AG04449 (cell line): ENCODE results near the gene GALC.

Experiments
- CTCF ChIA-PET: fragments of 350-600 bp; formaldehyde crosslinking; extraction: SDS; loops from one replicate; lab custom pipeline; 2021; ENCODE audit warnings: antibody characterized with exemption; lab: Yijun Ruan, JAX
- POLR2A ChIA-PET: fragments of 400-600, 350-600 bp; formaldehyde crosslinking; extraction: SDS; loops from one replicate; lab custom pipeline; 2020; ENCODE audit warnings: antibody characterized with exemption, inconsistent platforms; lab: Yijun Ruan, JAX
- DNase-seq: peaks from one replicate; pipeline ENCODE4 v3.0.0-alpha.2; 2010; ENCODE audit warnings: low read depth, low spot score
- H3K4me3 ChIP-seq: 2 replicates; pipeline ENCODE4 v1.5.1; 2011; ENCODE audit warnings: low read depth, mild to moderate bottlenecking, control low read depth, low read length
- CTCF ChIP-seq: IDR thresholded peaks from one replicate; pipeline ENCODE4 v1.5.1; 2011; ENCODE audit warnings: mild to moderate bottlenecking, moderate library complexity, low read length, control low read depth, inconsistent platforms; ENCODE audit not compliant: insufficient read depth; ENCODE audit errors: missing control alignments

GALC gene

GRCh38 chr14:87995500-87996290, 2.7 kb upstream of the GALC start:
- H3K4me3 ChIP-seq: no peak overlapping the region
- DNase-seq: no peak
- no peak for TF ChIP-seq CTCF
- POLR2A ChIA-PET: no interaction called here
- CTCF ChIA-PET: interaction anchor here (1.5 to 1.9 kb wide), 2 partner anchors 20 to 50 kb away, joined by 3 to 9 read pairs; no protein-coding TSS in a partner anchor

- POLR2A ChIA-PET: no interaction called here
- H3K4me3 ChIP-seq: no peak overlapping the region
- CTCF ChIA-PET: interaction anchor here (1.5 to 1.9 kb wide), 2 partner anchors 20 to 50 kb away, joined by 3 to 9 read pairs; no protein-coding TSS in a partner anchor
- TF ChIP-seq CTCF: no peak
- no peak for DNase-seq
These were observed 2.0 kb upstream of the GALC start for GRCh38 chr14:87994974-87995373.

- H3K4me3 ChIP-seq: peak overlapping the region; percentile 68
- no peak for TF ChIP-seq CTCF
- CTCF ChIA-PET: interaction anchor here (1.2 to 1.4 kb wide), 2 partner anchors 12 to 47 kb away, joined by 3 to 5 read pairs; partner anchors contain the start of gene GPR65
- POLR2A ChIA-PET: interaction anchor here (0.6 kb wide), 1 partner anchor 297 kb away, joined by 3 read pairs; no protein-coding TSS in a partner anchor
- no peak for DNase-seq
These were observed 650 bp downstream of the GALC start for GRCh38 chr14:87992346-87992717.

DNA sequence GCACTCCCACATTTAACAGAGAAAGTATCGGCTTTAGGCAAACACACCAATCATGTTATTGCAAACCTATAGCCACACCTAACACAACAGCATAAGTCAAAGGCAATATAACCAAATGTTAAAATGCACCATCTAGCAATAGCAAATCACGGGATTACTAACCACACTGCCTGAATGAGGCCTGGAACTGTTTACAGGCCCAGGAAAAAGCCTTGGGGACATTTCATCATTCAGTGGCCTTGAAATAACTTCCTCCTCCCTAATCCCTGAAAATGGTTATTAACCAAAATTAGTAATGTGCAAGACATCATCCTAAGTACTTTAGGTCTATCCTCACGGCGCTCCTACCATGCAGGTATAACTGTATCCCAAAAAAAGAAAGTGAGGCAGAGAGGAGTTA, 2.3 kb downstream of the GALC start:
- TF ChIP-seq CTCF: no peak
- CTCF ChIA-PET: interaction anchor here (1.3 kb wide), 1 partner anchor 45 kb away, joined by 3 read pairs; no protein-coding TSS in a partner anchor
- no peak overlapping the region for H3K4me3 ChIP-seq
- POLR2A ChIA-PET: no interaction called here
- no peak for DNase-seq

DNA sequence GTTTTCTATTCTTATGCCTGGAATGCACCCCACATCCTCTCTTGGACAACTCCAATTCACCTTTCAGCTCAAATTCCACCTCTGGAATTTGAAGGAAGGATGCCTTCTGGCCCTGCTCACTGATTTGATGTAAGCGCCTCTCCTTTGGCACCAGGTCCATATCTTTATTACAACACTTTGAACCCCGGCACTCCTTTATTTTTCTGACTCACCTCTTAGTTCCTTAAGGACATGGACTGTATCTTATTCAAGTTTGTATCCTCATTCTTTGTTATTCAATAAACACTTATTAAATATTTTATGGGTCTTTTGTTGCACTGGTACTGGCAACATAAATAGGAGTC, 3.1 kb downstream of the GALC start:
- no peak for TF ChIP-seq CTCF
- CTCF ChIA-PET: interaction anchor here (1.3 kb wide), 1 partner anchor 44 kb away, joined by 3 read pairs; no protein-coding TSS in a partner anchor
- POLR2A ChIA-PET: no interaction called here
- no peak for DNase-seq
- H3K4me3 ChIP-seq: no peak overlapping the region

DNA sequence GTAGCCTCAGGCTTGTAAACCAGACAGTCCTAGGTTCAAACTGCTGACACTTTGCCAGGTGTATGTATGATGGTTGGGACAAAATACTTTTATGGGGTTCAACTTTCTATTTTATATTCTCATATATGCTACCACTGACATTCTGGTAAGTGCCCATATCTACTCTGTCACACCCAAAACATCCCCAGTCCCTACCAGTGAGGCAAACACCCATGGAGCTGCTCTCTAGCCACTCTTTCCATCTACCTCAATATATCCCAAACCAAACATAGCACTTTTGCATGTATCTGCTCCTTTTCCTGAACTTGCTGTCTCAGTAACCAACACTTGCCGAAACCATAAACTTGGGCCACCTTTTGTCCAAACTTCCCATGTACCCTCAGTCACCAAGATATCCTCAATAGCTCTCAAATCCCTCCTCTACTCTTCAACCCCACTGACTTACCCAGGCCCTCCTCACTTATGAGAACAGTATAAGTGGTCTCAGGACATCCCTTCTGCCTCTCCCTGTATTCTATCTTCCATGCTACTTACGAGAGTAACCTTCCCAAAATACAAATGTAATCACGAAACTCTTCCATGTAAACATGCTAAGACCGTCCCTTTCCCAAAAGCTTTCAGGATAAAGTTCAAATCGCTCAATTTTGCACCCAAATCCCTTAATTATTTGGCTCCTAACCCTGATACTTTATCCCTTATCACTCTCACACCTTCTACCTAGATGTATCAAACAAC, 3.6 kb downstream of the GALC start:
- no peak for DNase-seq
- no peak for TF ChIP-seq CTCF
- ChIA-PET POLR2A (no interaction called here), CTCF (interaction anchor here (1.3 kb wide), 1 partner anchor 44 kb away, joined by 3 read pairs; no protein-coding TSS in a partner anchor)
- H3K4me3 ChIP-seq: no peak overlapping the region
